SKM-1 treated with dmso at 0.1 percent for 144 hours (cell line): ENCODE measurements around the gene KCNAB1.
"Not testable (repeated sequence)": the region's sequence is repeated elsewhere in the genome, so short reads cannot be mapped to it uniquely, and the experiment has no call there.

Source experiments
- DNase-seq: peaks from one replicate; lab custom pipeline; 2025; ENCODE audit not compliant: unreplicated experiment; lab: John Stamatoyannopoulos, UW

KCNAB1 gene

GRCh38 chr3:156259896-156260295, 139.5 kb downstream of the KCNAB1 start:
- no peak for DNase-seq

GRCh38 chr3:156260331-156260730, 140.0 kb downstream of the KCNAB1 start:
- DNase-seq = no peak

GRCh38 chr3:156264771-156265170, 144.4 kb downstream of the KCNAB1 start:
- DNase-seq = no peak

GRCh38 chr3:156271508-156271907, 151.1 kb downstream of the KCNAB1 start:
- DNase-seq = no peak

- DNase-seq = no peak
Observed at GRCh38 chr3:156271995-156272719, 151.8 kb downstream of the KCNAB1 start.

- DNase-seq = no peak
Observed at GRCh38 chr3:156273111-156273694, 152.8 kb downstream of the KCNAB1 start.

GRCh38 chr3:156274791-156275190, 154.4 kb downstream of the KCNAB1 start:
- DNase-seq = no peak

- DNase-seq = not testable (repeated sequence)
Observed at GRCh38 chr3:156284637-156285036, 164.3 kb downstream of the KCNAB1 start.

GRCh38 chr3:156285626-156286025, 165.2 kb downstream of the KCNAB1 start:
- no peak for DNase-seq

GRCh38 chr3:156290924-156291271, 170.5 kb downstream of the KCNAB1 start:
- no peak for DNase-seq

- no peak for DNase-seq
Observed at GRCh38 chr3:156291272-156292123, 171.1 kb downstream of the KCNAB1 start.

GRCh38 chr3:156293566-156293965, 173.2 kb downstream of the KCNAB1 start:
- DNase-seq = no peak

GRCh38 chr3:156297582-156297981, 177.2 kb downstream of the KCNAB1 start:
- DNase-seq = no peak

GRCh38 chr3:156298014-156298413, 177.6 kb downstream of the KCNAB1 start:
- no peak for DNase-seq

GRCh38 chr3:156298938-156299337, 178.6 kb downstream of the KCNAB1 start:
- no peak for DNase-seq

GRCh38 chr3:156299569-156299968, 179.2 kb downstream of the KCNAB1 start:
- DNase-seq = no peak

- DNase-seq = no peak
Observed at GRCh38 chr3:156300371-156300770, 180.0 kb downstream of the KCNAB1 start.

- DNase-seq = peak; percentile 76
Observed at GRCh38 chr3:156300929-156301840, 180.8 kb downstream of the KCNAB1 start.

GRCh38 chr3:156303001-156303707, 182.8 kb downstream of the KCNAB1 start:
- peak; percentile 74 for DNase-seq

GRCh38 chr3:156304406-156304805, 184.0 kb downstream of the KCNAB1 start:
- no peak for DNase-seq
